ENCODE measurements around the gene LAYN. TPM values are rescaled to one million over a fixed set of nuclear protein-coding genes. Genes with fewer than 3 reads are reported as not detected.

Gene LAYN
- total RNA-seq, 1 donor from 2014 or later: 3.7 TPM

DNA sequence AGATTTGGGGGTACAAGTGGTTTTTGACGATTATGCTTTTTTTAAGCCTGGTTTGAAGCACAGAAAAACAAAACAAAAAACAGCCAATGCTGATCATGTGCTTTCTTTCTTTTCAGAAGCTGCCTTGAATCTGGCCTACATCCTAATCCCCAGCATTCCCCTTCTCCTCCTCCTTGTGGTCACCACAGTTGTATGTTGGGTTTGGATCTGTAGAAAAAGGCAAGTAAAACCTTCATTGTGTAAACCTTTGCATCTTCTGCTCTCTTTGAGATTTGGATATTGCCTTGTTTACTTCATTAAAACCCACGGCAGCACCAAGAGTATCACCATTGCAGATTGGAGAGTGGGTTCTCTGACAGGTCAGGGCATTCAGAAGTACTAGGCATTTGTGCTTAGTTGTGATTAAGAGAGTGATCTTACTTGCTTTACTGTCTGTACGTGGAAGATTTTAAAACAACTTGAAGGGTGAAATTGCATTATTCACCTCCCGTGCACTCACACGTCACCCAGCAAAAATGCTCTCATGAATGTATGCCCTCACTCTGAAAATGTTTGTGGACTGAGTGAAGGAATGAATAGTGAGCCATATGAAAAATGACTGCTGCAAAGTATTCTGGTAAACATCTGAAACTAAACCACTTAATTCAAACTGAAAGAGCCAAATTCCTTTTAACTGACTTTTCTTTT lies 17.0 kb downstream of the LAYN start:
- intact Hi-C loops (cut with DNase I): no loop called here
- DNase-seq (ENCODE audit: missing footprints) (no peak), ATAC-seq (no peak)

- intact Hi-C loops (cut with DNase I): no loop called here
- no peak for ATAC-seq
- DNase-seq (ENCODE audit: missing footprints): no peak
Observed at GRCh38 chr11:111559800-111560464, 19.4 kb downstream of the LAYN start.

DNA sequence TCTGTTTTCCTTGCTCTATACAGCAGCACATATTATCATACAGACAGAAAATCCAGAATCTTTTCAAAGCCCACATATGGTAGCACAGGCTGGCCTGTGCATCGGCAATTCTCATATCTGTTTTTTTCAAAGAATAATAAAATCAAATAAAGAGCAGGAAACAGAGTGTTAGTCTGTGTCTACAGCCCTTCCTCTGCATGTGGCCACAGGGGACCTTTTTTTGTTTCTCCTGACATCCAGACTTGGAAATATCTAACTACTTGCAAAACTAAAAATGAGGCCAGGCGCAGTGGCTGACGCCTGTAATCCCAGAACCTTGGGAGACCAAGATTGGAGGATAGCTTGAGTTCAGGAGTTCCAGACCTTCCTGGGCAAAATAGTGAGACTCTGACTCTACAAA lies 20.3 kb downstream of the LAYN start:
- ATAC-seq (peak; percentile 30), DNase-seq (ENCODE audit: missing footprints) (no peak)
- intact Hi-C loops (cut with DNase I): no loop called here

DNA sequence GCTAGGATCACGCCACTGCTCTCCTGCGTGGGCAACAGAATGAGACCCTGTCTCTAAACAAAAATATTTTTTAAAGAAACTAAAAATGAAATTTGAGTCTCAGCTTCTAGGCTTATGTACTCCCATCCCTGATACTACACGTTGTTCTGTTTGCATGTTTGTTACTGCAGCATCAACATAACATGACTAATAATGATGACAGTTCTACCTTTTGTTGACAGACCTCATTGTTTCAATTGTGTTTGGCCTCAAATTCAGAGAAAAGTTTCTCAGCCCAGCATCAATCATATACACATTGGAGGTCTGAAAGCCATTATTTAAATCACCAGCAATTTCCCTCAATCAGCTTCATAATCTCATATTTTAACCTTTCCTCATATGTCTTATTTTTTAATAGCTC lies 20.8 kb downstream of the LAYN start:
- ATAC-seq: no peak
- DNase-seq (ENCODE audit: missing footprints): no peak
- intact Hi-C loops (cut with DNase I): no loop called here

DNA sequence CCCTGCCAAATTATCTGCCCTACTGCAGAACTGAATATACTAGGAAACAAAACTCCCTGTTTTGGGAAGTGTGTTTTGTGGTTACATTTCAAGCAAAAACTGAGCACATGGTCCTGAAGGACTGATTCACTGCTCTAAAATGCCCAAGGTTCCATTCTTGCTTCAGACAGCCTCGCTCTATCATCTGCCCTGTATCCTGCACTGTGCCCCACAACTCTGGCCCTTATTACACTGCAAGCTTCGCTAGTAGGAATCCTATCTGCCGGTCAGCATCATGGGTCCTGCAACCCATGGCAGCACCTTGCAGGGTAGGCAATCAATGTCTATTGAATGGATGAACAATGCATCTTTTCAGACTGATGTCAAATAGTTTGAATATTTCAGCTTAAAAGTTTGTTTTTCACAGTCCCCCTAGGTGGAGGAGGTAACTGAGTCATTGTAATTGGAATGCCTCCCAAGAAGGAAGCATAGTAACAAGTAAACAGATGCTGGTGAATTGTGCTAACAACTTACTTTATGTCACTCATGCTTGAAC lies 21.3 kb downstream of the LAYN start:
- ATAC-seq (no peak), DNase-seq (ENCODE audit: missing footprints) (no peak)
- intact Hi-C loops (cut with DNase I): no loop called here

GRCh38 chr11:111562692-111563389 lies 22.3 kb downstream of the LAYN start:
- ATAC-seq (no peak), DNase-seq (ENCODE audit: missing footprints) (no peak)
- intact Hi-C loops (cut with DNase I): no loop called here

DNA sequence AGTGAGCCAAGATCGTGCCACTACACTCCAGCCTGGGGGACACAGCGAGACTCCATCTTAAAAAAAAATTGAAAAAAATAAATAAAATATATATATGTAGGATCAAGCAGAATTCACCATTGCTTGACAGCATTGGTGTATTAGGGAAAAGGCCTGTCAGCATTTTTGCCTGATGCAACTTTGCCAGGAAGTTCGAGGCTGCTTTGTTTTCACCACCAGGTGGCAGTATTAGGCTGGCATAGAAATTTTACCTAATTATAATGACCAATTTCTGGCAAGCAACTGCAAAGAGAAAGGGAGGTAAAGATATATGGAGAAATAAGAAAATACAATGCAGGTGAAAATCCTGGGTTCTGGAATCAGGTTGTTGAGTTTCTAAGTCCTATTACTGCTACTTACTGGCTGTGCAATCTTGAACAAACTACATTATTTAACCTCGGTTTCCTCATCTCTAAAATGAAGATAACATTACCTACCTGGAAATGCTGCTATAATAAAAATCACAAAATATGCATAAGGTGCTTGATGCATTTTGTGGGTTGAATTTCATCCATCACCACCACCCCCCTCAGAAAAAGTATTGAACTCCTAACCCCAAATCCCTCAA lies 24.7 kb downstream of the LAYN start:
- peak; percentile 52 for ATAC-seq
- intact Hi-C loops (cut with DNase I): loop anchor here (1.0 kb wide), 1 partner anchor 276 kb away; no protein-coding TSS in a partner anchor
- DNase-seq (ENCODE audit: missing footprints): no peak

DNA sequence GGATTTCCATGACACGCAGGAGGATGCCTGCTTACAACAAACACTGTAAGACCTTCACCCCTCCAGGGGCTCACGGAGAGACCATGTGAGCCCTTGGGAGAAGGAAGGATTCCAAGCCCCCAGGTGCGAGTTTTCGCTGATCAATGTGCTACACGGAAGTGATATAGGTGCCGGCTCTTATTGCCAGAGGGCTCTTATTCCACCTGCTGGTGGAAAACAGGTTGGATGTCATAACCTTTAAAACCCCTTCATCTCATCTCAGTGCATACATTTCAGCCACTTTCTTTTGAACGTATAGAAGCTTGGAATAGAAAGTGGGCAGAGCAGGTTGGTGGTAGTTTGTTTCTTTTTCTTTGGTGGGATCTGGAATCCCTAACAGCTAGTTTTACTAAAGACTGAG lies 25.8 kb downstream of the LAYN start:
- intact Hi-C loops (cut with DNase I): no loop called here
- ATAC-seq: no peak

GRCh38 chr11:111569476-111569875 lies 29.0 kb downstream of the LAYN start:
- ATAC-seq (no peak), DNase-seq (ENCODE audit: missing footprints) (no peak)
- intact Hi-C loops (cut with DNase I): no loop called here

More for the DNA sequence above, 25.8 kb downstream of the LAYN start:
- no peak for DNase-seq (ENCODE audit: missing footprints)

GRCh38 chr11:111570796-111571195 lies 30.3 kb downstream of the LAYN start:
- DNase-seq (ENCODE audit: missing footprints): no peak
- no peak for ATAC-seq
- intact Hi-C loops (cut with DNase I): no loop called here

- no peak for DNase-seq (ENCODE audit: missing footprints)
- intact Hi-C loops (cut with DNase I): no loop called here
- ATAC-seq: no peak
Observed at GRCh38 chr11:111571829-111572501, 31.4 kb downstream of the LAYN start.

DNA sequence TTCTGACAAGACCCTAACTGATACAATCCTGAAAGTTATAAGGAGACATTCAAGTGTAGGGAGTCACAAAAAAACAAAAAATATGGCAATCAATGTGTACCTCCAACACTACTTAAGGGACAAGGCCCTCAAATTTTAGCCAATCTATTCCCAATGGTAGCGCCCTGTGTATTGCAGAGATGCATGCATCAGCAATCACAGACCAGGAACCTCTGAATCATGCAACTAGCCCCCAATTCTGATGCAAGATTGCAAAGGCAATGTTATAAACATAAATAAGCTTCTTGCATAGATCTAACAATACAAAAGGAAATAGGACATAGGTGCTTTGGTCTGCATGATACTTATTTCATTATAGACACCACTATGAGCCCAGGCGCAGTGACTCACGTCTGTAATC lies 32.1 kb downstream of the LAYN start:
- ATAC-seq (no peak), DNase-seq (ENCODE audit: missing footprints) (no peak)
- intact Hi-C loops (cut with DNase I): no loop called here

DNA sequence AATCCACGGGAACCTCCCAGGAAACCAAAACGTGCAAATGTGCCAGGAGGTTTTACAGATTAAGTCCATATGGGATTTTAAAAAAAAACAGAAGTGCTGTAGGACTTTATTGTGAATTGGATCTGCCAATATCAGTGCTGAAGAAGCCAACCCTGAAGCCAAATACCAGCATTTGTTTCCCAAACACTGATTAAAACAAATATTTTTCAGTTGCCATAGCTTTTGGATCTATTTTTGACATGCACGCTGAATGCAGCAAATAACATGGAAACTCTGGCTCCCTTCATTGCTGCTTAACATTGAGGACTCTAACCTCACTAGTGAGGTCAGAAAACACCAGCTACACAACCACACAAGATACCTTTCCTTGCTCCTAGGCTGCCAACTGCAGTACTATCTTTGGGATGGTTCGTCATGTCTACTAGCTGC lies 33.3 kb downstream of the LAYN start:
- DNase-seq (ENCODE audit: missing footprints) (no peak), ATAC-seq (peak; percentile 93)
- intact Hi-C loops (cut with DNase I): no loop called here

- DNase-seq (ENCODE audit: missing footprints) (no peak), ATAC-seq (peak; percentile 27)
- intact Hi-C loops (cut with DNase I): no loop called here
Observed at GRCh38 chr11:111574373-111575225, 34.1 kb downstream of the LAYN start.

DNA sequence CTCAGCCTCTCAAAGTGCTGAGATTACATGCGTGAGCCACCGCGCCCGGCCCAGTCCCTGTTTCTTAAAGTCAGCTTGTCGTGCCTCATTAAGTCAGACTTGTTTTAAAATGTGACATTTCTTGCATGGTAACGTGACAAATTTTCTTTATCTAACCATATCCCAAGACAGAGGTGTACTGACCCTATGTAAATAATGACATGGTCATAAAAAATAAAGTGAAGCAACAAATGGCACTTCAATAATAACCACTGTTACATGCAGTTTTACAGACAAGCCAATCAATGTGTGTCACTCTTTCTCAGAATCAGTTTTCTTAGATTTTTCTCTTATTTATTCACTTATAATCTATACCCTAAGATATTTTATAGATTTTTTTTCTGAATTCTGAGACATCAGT lies 35.2 kb downstream of the LAYN start:
- DNase-seq (ENCODE audit: missing footprints): no peak
- intact Hi-C loops (cut with DNase I): no loop called here
- no peak for ATAC-seq

- ATAC-seq: no peak
- intact Hi-C loops (cut with DNase I): no loop called here
- no peak for DNase-seq (ENCODE audit: missing footprints)
Observed at GRCh38 chr11:111577821-111578220, 37.3 kb downstream of the LAYN start.

GRCh38 chr11:111581341-111581740 lies 40.8 kb downstream of the LAYN start:
- DNase-seq (ENCODE audit: missing footprints) (no peak), ATAC-seq (no peak)
- intact Hi-C loops (cut with DNase I): no loop called here

DNA sequence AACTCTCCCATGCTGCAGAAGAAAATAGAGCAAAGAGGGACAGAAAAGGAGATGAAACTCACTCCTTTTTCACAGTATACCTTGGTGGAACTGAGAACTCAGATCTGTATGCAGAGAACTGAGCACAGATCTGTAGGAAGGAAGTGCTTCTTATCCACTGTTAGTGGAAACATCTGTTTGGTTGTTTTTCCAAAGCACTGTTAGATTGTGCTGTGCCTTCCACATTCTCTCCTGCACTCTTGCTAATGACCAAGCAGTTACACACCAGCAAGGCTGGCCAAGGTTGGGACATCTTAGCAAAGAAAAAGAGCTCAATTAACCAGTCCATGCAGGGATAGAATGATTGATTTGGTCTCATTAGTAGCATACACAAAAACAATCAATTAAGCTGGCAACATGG lies 41.6 kb downstream of the LAYN start:
- DNase-seq (ENCODE audit: missing footprints): no peak
- intact Hi-C loops (cut with DNase I): no loop called here
- no peak for ATAC-seq

Measured in Right ventricle myocardium inferior (tissue), 1 donor.